Measurements from ENCODE around the gene ARL5A.

Gene ARL5A

DNA sequence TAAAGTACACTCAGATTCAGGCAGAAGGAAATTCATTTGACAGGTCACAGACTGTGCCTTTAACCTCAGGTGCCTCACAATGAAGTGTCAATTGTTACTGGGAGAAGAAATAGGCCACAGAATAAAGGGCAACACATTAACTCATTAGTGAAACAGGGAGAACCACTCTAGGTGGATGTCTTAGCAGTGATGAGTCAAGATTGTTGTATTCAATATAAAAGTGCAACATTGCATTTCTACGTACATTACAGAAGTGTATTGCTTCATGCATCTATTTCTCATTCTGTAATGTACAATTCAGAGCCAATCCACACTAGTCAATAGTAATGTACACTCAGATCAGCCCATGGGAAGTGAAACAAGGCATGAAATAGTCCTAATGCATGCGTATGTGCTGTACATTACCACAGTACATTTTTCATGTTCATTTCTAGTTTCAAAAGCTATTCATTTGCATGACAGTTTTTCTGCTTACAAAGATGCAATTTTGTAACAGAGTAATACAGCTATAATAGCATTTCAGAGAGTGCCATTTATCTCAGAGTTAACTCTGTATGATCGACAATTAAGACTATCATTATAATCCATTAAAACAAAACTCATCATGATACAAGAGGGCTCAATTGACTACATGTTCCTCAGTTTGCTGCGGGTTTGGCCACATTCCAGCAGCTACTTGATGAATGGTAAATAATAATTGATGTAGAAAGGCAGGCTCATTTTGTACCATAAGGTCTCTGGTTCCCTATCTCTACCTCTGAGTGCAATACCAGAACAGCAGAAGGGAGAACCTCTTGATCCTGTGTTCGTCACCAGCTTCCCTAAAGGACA, 12.2 kb upstream of the ARL5A start:
- no peak for DNase-seq (ENCODE audit: low read depth in 2 of 2)

DNA sequence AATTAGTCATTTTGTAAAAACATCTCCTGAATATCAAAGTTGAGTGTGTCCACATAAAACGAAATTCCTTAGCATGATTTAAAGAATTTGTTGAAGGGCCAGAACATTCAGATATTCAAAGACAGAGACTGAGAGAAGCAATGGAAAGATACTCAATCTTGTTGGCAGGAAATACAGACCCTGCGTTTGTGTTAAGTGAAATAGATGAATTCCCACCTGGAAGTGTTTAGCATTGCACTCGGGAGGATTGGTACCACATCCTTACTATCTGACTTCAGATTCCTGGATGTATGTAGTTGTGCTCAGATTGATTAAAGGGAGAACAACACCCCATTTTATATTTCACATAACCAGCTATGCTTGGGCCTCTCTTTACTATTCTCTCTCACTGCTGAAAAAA, 9.7 kb upstream of the ARL5A start:
- no peak for DNase-seq (ENCODE audit: low read depth in 2 of 2)

DNA sequence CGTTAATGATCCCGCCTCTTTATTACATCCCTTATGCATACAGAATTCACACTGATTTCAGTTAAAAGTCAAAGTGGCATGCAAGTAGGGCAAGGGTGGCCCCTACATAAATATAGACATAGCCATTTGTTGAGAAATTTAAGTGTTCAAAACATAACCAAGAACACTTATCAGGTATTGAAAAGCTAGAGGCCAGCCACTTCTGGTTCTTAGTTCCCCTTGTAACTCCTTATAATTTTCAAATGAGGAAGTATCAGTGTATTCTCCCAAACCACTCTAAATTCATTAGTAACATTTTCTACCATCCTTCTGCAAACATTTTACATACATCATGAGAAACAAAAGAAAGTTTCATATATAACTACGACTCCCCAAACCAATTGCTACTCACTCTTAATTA, 5.8 kb upstream of the ARL5A start:
- DNase-seq (ENCODE audit: low read depth in 2 of 2): no peak

DNA sequence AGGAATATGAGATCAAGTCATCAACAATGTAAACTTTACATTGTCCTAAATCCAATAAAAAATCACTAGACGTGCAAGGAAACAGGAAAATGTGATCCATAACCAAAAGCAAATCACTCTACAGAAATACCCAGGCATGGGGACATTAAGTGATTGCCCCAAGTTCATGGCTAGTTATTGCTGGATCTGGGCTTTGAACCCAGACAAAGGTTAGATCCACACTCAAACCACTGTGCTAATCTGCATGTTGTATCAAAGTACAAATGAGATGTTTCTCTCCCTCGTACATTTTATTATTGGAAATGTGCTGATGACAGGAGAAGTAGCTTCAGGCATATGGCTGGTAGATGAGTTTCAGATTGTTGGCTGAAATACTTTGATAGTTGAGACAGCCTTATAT, 2.7 kb upstream of the ARL5A start:
- no peak for DNase-seq (ENCODE audit: low read depth in 2 of 2)

DNA sequence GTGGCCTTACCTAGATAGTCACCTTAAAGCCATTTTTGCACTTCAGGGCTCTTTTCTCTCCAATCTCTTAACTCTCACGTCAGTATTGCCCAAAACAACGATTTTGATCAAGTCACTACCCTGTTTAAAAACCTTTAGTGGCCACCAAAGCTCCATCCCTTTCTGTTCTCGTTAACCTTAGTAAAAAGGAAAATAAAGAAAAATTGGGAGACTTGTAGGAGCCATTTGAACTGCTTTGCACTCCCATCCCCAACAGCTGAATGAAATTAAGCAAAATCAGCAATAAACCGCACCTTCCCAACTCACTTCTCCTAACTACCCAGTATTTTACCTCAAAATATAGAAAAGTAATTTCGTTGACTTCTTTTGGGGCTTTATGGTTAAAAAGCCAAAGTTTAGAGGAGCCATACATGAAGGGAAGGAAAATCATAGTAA, 686 bp upstream of the ARL5A start:
- no peak for DNase-seq (ENCODE audit: low read depth in 2 of 2)

DNA sequence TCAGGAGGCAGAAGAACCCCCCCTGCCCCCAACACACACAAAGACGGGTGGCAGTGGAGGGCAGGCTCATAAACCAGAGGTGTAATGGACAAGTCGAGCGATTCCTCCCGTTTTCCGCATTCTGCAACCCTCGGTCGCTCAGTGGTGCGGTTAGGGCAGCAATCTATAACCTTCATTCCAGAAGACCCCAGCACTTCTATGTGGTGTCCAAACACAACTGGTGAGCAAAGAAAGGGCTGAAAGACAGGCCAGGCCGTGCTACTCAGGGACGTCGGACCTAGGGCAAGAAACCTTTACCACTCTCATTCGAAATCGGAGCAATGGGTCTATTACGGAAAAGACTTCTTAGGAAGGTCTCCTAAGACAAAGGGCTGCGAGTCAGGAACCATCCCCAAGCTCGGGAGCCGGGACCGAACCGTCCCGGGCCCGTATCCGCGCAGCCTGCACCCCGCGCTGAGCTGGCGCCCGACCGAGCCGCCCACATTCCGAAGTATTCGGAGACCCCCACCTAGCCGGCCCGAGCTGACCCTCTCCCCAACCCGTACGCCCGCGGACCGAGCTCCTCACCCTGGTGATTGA, 568 bp downstream of the ARL5A start:
- no peak for DNase-seq (ENCODE audit: low read depth in 2 of 2)

DNA sequence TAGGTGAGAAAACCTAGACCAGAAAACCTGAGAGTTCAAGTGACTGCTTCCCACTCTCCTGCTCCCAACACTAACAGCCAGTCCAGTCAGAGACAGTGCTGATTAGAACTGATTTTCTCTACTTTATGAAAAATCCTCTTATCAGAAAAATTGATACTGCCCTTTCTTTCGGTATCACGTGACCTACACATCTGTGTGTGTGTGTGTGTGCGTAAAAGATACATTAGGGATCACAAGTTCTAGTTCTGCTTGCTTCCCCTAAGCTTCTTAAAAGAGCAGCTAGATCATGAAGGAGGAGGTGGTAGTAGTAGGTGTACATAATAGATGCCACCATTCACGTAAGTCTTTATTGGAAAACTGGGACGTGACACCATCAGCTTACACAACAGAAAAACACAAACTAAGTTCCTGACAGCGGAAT, 1.5 kb downstream of the ARL5A start:
- no peak for DNase-seq (ENCODE audit: low read depth in 2 of 2)

DNA sequence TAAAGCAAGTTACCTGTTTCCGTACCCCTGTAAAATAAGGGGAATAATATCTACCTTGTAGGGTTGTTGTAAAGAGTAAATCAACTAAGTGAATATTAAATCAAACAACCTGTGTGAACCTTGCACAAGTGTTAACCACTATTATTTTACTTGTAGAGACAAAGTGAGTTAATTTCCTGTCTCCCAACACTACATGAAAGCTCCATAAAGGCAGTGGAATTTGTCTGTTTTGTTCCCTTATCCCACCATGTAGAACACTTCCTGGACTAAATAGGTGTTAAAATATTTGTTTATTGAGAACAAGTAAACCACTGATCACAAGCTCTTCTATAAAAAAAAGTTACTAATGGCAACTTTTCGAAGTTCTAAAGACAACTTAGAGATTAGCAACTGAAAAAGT, 3.3 kb downstream of the ARL5A start:
- no peak for DNase-seq (ENCODE audit: low read depth in 2 of 2)

DNA sequence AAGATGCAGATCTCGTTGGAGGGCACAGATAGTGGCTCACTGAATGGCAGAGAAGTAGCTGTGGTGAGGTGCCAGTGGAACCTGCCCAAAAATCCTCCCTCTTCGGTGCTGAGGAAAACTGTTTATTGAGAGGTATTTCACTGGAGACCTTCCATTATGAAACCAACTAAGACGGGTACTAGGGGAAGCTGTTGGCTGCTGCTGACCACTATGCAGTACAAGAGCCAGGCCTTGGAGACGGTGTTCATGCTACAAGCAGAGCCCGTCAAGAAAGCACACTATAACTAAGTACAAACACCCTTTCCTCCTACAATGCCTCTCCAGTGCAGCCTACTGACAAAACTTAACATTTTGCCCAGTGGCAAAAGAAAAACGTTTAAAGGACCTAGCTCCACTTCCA, 4.6 kb downstream of the ARL5A start:
- DNase-seq (ENCODE audit: low read depth in 2 of 2): no peak

DNA sequence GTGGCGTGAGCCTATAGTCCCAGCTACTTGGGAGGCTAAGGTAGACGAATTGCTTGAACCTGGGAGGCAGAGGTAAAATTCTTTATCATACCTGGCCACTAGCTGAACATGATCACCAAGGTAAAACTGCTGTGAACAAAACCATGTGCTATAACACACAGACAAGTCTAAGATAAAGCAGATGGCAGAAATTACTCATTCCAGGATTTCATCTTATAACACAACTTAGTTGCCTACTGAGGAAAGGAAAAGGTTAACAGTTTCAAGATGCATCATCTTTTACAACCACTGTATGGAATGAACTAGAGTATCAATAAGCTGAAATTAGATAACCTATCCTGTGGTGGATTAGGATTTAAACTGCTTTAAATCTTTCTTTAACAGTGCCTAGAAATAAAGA, 8.3 kb downstream of the ARL5A start:
- DNase-seq (ENCODE audit: low read depth in 2 of 2): no peak

DNA sequence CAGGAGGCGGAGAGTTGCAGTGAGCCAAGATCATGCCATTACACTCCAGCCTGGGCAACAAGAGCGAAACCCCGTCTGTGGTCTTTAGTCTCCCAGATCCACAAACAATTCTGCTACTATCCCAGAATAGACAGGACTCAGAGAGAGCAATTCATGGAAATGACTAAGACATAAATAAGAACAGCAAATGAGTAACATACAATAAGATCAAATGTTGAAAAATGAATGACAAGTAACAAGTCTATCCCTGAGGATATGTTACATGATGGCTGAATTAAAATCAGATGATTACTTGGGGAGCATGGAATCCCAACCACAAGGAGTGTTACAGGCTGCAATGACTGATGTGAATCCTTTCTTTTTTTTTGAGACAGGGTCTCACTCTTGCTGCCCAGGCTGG, 10.3 kb downstream of the ARL5A start:
- DNase-seq (ENCODE audit: low read depth in 2 of 2): no peak

DNA sequence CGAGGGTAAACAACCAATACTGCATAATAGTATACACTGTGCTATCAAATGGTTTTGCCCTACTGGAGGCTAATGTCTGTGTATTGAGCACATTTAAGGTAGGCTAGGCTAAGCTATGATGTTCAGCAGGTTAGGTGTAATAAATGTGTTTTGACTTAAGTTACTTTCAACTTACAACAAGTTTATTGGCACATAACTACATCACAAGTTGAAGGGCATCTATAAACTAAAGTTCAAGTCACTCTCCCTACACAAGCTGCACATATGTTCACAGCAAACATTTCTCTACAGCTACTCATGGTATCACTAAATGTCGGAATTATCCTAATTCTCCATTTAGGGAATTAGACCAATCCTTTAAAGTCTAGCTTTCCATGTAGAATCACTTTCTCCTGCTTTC, 11.4 kb downstream of the ARL5A start:
- DNase-seq (ENCODE audit: low read depth in 2 of 2): no peak

DNA sequence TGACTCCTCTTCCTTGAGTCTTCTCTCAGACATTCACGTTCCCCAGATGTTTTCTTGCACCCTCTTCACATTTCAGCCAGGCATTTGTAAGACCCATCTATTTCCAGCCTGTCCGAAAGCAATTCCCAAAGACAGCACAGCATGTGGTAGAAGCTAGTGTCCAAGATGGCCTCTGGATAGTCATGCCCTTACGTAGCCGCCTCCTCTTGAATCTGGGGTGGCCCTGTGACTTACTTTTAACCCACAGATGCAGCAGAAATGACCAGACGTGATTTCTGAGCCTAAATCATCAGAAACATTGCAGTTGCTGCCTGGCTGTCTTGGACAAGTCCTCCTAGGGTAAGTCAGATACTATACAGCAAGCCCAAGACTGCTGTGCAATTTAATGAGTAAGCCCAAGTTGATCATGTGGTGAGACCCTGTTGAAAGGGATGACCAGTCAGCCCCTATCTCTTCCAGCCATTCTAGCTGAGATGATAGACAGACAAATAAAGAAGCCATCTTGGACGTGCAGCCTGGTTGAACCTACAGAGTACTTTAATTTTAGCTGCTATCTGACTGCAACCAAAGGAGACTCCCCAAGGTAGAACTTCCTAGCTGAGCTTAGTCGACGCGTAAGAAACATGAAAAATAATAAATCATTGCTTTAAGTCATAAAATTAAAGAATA, 12.3 kb downstream of the ARL5A start:
- DNase-seq (ENCODE audit: low read depth in 2 of 2): no peak

DNA sequence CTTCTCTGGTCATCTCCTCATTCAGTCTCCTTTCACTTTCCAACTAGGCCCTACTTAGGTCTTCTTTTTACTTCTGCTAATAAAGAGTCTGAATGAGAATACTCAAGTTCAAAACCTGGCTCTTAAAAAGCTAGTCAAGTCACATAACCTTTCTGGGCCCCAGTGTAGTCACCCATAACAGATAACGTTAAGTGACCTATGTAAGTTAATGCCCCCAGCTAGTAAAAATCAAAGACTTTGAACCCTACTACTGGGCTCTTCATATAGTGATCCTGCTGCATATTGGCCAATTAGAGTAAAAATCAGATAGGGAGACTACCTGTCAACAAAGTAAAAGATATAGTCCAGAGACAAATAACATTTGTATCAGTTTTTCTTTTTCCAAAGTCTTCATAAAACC, 17.7 kb downstream of the ARL5A start:
- DNase-seq (ENCODE audit: low read depth in 2 of 2): no peak

DNA sequence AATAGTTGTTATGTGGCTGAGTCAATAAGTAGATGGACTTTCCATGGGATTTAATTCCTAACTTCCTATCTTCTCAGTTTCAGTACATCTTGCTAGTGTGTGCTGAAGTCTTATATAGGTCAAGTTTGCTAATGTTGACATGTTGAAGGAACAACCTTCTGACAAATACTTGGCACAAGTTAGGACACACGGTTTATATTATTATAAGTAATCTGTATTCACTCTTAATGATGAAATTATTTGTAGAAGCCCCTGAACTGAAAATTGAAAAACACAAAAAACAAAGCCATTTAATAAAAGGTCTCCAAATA, 19.2 kb downstream of the ARL5A start:
- DNase-seq (ENCODE audit: low read depth in 2 of 2): no peak

DNA sequence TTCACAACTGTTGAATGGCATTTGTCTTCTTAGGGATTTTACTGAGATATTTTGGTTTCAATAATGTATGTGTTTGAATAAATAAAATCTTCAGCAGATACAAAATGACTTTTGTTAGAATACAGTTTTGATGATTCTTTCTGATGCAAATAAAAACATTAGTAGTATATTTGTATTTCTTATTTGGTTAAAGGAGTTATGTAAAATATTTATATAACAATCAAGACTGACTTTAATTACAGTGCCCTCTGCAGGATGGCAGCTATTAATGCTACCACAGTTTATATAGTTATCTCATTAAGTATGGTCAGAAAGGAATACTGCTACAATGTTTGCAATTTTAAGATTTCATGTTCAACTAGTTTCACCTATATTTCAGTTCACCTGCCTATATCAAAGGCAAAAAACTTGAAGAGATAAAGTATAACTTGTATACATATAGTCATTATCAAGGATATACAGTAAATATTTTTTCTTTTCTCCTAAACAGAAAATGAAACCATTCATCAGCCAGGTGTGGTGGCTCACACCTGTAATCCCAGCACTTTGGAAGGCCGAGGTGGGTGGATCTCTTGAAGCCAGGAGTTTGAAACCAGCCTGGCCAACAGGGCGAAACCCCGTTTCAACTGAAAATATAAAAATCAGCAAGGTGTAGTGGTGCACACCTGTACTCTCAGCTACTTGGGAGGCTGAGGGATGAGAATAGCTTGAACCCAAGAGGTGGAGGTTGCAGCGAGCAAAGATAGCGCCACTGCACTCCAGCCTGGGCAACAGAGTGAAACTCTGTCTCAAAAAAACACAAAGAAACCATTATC, 19.8 kb downstream of the ARL5A start:
- DNase-seq (ENCODE audit: low read depth in 2 of 2): no peak

DNA sequence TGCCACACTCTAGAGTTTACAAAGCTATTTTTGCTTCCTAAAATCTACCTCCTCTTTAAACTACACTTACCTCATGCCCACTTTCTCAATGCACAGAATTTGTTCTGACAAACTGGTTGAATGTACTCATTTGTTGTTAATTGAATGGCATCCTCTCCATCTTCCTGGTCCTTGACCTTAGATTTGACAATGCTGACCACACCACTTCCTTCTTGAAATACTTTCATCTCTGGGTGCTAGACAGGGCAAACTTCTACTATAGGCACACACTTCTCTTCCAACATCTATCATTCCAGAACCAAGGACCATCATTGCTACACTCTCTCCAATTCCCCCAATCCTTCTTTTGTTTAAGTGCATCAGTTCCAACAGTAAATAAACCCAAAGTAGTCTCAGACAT, 22.3 kb downstream of the ARL5A start:
- no peak for DNase-seq (ENCODE audit: low read depth in 2 of 2)

DNA sequence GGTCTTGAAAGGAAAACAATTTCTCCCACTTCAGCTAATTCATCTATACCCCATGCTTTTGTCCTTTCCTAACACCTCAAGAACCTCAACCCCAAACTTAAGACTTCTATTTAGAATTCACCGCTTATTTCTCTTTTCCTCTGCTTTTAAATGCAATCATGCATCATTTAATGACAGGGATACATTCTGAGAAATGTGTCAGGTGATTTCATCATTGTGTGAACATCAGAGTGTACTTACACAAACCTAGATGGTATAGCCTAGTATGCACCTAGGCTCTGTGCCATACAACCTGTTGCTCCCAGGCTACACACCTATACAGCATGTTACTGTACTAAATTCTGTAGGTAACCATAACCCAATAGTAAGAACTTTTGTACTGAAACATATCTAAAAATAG, 22.9 kb downstream of the ARL5A start:
- no peak for DNase-seq (ENCODE audit: low read depth in 2 of 2)

DNA sequence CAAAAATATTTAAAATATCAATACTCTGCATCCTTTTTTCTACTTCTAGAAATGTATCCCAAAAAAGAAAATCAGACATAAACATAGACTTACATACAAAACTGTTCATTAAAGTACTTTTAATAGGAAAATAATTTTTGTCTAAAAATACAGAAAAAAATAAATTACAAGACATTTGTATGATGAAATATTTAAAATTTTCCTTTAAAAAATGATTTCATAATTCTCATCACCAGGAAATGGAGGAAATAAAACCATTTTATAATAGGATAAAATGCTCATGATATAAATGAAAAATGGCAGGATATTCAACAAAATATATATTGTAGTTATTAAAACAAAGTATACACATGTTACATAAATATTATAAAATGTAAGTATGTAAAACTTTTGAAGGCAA, 24.4 kb downstream of the ARL5A start:
- DNase-seq (ENCODE audit: low read depth in 2 of 2): no peak

DNA sequence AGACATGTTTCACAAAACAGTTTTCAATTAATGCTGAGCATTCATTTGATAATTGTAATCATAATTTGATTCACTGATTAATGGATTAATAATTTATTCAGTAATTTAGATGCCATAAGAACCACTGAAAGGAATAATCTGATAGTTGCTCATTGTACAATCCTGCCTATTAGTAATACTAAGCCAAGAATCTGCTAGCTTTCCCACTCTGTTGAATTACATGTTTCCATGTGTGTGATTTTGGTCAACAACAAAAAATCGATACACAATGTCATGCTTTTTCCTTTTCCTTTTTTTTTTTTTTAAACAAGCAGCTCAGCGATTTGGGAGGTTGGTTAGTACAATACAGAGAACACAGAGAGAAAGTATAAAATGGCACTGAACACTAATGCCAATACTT, 25.9 kb downstream of the ARL5A start:
- no peak for DNase-seq (ENCODE audit: low read depth in 2 of 2)

DNA sequence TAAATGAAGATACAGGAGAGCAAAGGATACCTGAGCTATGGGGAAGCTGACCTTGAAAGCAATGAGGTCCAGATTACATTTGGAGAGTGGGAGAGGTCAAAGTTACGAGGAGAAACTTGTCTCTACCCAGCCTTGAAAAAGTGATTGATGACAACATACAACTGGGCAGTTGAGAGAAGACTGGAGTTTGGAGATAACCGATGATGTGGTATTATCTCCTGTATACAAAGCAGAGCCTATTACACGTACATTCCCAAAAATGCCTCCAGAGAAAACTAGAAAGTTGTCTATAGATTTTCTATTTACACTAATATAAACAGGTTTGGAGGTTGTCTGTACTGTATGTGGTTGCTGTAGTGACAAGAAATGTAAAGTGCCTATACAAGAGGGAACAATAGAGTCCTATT, 28.3 kb downstream of the ARL5A start:
- DNase-seq (ENCODE audit: low read depth in 2 of 2): no peak

DNA sequence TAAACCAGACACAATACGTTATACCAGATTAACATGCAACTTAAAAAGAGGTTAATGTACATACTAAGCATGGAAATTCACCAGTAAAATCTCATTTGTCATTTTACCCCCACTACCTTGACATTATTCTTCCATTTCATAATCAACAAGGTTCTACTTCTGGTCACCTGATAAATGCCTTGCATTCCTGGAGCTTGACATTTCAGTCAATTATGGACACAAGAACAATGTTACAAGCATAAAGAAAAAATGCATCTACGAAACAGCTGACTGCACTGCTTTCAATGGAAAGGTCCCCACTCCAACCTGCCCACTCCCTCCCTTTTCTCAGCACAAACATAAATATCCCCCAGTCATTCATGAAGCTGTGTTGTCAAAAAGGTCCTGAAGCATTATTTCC, 31.4 kb downstream of the ARL5A start:
- DNase-seq (ENCODE audit: low read depth in 2 of 2): no peak

All from fibroblast of skin of left biceps (primary cell).